Measurements from ENCODE around the gene ABCE1. TPM values are rescaled to one million over a fixed set of nuclear protein-coding genes. Genes with fewer than 3 reads are reported as not detected.

ABCE1 gene
- total RNA-seq, 1 donor from 2014 or later: 88.6 TPM

DNA sequence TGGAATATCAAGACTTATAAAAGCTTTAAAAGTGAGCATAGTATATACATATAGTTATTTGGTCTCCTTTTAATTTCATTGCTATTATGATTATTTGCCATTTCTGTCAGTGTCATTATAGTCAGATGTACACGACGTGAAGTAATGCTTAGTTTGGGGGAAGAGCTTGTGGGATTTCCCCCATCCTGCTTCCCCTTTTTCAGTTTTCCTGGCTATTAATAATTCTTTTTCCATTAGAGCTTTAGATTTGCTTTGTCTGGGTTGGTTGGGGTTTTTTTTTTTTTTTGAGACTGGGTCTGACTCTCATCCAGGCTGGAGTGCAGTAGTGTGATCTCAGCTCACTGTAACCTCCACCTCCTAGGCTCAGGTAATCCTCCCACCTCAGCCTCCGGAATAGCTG is 5.4 kb downstream of the ABCE1 start:
- no peak for DNase-seq (ENCODE audit: low read depth, low spot score)
- Mint-ChIP-seq H3K36me3 (ENCODE audit: low read depth) (peaks cover 2% of the 10 kb centered on the region), H3K27ac (ENCODE audit: unreplicated experiment) (no peak overlapping the region), H3K9me3 (no peaks in the 10 kb centered on the region), H3K4me3 (no peak overlapping the region), H3K4me1 (peaks cover 13% of the 10 kb centered on the region), H3K27me3 (ENCODE audit: low read depth) (no peaks in the 10 kb centered on the region)
- TF ChIP-seq, protein P1, sequence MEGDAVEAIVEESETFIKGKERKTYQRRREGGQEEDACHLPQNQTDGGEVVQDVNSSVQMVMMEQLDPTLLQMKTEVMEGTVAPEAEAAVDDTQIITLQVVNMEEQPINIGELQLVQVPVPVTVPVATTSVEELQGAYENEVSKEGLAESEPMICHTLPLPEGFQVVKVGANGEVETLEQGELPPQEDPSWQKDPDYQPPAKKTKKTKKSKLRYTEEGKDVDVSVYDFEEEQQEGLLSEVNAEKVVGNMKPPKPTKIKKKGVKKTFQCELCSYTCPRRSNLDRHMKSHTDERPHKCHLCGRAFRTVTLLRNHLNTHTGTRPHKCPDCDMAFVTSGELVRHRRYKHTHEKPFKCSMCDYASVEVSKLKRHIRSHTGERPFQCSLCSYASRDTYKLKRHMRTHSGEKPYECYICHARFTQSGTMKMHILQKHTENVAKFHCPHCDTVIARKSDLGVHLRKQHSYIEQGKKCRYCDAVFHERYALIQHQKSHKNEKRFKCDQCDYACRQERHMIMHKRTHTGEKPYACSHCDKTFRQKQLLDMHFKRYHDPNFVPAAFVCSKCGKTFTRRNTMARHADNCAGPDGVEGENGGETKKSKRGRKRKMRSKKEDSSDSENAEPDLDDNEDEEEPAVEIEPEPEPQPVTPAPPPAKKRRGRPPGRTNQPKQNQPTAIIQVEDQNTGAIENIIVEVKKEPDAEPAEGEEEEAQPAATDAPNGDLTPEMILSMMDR (conservative IDR thresholded peaks at IDR 0.05): no peak

DNA sequence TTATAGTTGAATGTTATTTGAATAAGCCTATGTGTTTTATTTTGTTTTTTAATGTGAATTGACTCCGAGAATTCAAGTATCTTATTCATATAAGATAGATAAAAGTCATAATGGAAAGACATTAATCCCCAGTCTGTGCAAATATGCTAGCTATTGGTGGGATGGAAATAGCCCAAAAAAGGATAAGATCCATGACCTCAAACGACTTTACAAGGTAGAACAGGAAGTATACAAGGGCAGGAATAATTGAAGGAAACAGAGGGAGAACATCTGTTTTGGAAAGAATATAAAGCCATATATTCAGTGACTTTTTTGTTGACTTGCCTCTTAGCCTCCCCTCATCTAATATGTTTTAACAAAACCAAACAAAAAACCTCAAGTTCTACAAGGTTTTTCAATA is 9.0 kb downstream of the ABCE1 start:
- H3K9me3 Mint-ChIP-seq: no peaks in the 10 kb centered on the region
- H3K27me3 Mint-ChIP-seq (ENCODE audit: low read depth): no peaks in the 10 kb centered on the region
- TF ChIP-seq, protein P1 (conservative IDR thresholded peaks at IDR 0.05): no peak
- no peaks in the 10 kb centered on the region for H3K4me1 Mint-ChIP-seq
- peaks cover 7% of the 10 kb centered on the region for H3K36me3 Mint-ChIP-seq (ENCODE audit: low read depth)
- H3K27ac Mint-ChIP-seq (ENCODE audit: unreplicated experiment): no peak overlapping the region
- no peak overlapping the region for H3K4me3 Mint-ChIP-seq
- DNase-seq (ENCODE audit: low read depth, low spot score): no peak

DNA sequence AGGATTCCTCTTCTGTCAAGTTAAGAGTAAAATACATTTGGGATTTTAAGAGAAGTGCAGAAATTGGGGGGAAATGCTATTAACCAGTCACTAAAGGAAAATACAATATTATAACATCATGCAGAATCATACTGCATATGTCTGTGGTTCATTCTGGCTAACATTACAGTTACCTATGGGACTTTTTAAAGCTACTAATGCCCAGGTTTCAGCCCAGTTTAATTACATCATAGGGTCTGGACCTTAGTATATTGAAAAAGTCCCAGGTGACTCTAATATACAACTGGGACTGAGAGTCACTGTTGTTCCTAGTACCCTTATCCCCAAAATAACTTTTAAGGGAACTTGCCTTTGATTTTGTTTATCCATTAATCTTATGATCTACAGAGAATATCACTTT is 10.0 kb downstream of the ABCE1 start:
- TF ChIP-seq, protein P1 (conservative IDR thresholded peaks at IDR 0.05): no peak
- DNase-seq (ENCODE audit: low read depth, low spot score): no peak
- Mint-ChIP-seq H3K4me1 (no peaks in the 10 kb centered on the region), H3K27me3 (ENCODE audit: low read depth) (no peaks in the 10 kb centered on the region), H3K9me3 (no peaks in the 10 kb centered on the region), H3K27ac (ENCODE audit: unreplicated experiment) (no peak overlapping the region), H3K36me3 (ENCODE audit: low read depth) (peaks cover 16% of the 10 kb centered on the region), H3K4me3 (no peak overlapping the region)

DNA sequence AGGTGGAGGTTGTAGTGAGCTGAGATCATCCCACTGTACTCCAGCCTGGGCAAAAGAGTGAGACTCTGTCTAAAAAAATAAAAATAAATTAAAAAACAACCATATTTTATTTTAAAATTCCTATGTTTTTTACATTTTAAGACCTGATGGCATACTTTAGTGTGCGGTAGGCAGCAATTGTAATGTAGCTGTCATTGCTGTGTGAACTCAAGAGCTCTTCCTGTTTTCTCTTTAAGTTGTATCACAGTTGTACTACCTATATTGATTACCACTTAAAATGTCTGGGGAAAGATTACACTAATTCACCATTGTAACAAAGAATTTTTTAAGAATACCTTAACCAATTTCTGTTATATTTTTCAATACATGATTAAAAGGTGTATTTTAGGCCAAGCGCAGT is 27.3 kb downstream of the ABCE1 start:
- Mint-ChIP-seq H3K4me1 (no peaks in the 10 kb centered on the region), H3K9me3 (no peaks in the 10 kb centered on the region), H3K36me3 (ENCODE audit: low read depth) (peaks cover 10% of the 10 kb centered on the region), H3K27me3 (ENCODE audit: low read depth) (no peaks in the 10 kb centered on the region), H3K27ac (ENCODE audit: unreplicated experiment) (no peak overlapping the region), H3K4me3 (no peak overlapping the region)
- TF ChIP-seq, protein P1 (conservative IDR thresholded peaks at IDR 0.05): no peak
- no peak for DNase-seq (ENCODE audit: low read depth, low spot score)

DNA sequence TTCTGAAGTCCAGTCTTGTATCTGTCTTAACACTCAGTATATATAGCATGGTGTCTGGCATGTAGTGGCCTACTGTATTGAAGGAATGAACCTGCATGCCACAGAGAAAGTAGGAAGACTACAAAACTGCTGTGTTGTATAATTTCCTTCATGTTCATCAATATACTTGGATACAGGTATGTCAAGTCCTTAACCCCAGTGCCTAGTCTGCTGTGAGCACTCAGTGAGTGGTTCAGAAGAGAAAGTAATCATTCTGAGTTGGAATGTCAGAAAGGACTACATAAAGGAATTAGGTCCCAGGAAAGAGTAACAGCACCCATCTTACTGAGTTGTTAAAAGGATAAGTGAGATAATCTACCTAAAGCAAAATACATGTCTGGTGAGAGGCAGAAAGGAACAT is 32.0 kb downstream of the ABCE1 start:
- no peaks in the 10 kb centered on the region for H3K9me3 Mint-ChIP-seq
- H3K4me1 Mint-ChIP-seq: peaks cover 7% of the 10 kb centered on the region
- H3K4me3 Mint-ChIP-seq: no peak overlapping the region
- TF ChIP-seq, protein P1 (conservative IDR thresholded peaks at IDR 0.05): no peak
- no peak overlapping the region for H3K27ac Mint-ChIP-seq (ENCODE audit: unreplicated experiment)
- no peak for DNase-seq (ENCODE audit: low read depth, low spot score)
- peaks cover 16% of the 10 kb centered on the region for H3K36me3 Mint-ChIP-seq (ENCODE audit: low read depth)
- no peaks in the 10 kb centered on the region for H3K27me3 Mint-ChIP-seq (ENCODE audit: low read depth)
